ENCODE measurements around the gene ABLIM2. TPM values are rescaled to one million over a fixed set of nuclear protein-coding genes. Genes with fewer than 3 reads are reported as not detected.
"Not testable (repeated sequence)": the region's sequence is repeated elsewhere in the genome, so short reads cannot be mapped to it uniquely, and the experiment has no call there.

ABLIM2 gene
- total RNA-seq, 1 donor from 2014 or later = 11.3 TPM

DNA sequence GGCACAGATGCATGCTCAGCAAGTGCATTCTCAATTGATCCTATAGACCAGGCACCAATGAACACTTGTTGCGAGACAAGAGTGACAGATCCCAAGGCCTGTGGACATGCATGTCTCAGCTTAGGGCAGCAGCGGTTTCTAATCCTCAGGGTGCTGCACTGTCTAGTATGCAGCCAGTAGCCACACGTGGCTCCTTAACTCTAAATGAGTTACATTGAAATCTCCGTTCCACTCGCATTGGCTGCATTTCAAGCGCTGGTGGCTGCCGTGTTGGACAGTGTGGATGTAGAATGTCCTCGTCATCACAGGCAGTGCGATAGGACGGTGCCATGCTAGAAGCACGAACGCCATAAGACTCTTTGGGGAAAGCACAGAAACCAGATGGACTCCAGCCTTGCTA is 194.9 kb downstream of the ABLIM2 start:
- DNase-seq (ENCODE audit: low spot score) = no peak

GRCh38 chr4:7962609-7963508 is 195.8 kb downstream of the ABLIM2 start:
- DNase-seq (ENCODE audit: low spot score) = no peak

DNA sequence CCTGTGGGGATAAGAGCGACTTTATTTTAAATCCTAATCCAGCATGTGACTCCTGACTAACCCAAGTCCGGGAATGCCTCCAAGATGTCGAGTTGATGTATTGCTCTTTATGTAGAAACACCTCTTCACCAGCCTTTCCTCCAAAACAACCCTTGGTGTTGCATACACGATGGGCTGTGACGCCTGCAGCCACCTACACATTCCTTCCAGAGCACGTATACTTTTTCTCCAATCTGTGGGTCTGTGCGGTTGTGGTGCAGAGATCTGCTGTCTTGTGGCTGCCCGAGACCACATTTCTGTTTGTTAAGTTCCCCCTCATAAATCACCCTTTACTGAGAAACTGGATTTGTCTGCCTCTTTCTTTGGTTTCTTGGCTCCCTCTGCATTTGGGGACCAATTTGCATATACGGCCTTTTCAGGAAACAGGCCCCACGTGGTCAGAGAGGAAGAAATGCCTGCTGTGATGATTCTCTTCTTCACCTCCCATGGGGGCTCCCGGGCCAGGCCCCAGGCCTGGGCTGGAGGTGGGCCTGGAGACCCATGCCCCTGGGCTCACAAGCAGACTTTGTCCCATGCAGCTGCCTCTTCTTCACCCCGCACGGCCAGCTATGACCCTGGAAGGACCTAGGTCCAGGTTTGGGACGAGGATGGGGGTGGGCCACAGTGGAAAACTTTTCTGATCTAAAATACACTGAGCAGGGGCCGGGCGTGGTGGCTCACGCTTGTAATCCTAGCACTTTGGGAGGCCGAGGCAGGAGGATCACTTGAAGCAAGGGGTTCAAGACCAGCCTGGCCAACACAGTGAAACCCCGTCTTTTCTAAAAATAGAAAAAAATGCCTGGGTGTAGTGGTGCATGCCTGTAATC is 197.6 kb downstream of the ABLIM2 start:
- peak; percentile 55 for DNase-seq (ENCODE audit: low spot score)

GRCh38 chr4:7960017-7960789 is 198.4 kb downstream of the ABLIM2 start:
- DNase-seq (ENCODE audit: low spot score) = no peak

- no peak for DNase-seq (ENCODE audit: low spot score)
Measured at GRCh38 chr4:7959078-7959477, 199.5 kb downstream of the ABLIM2 start.

- no peak for DNase-seq (ENCODE audit: low spot score)
Measured at GRCh38 chr4:7956934-7957656, 201.5 kb downstream of the ABLIM2 start.

DNA sequence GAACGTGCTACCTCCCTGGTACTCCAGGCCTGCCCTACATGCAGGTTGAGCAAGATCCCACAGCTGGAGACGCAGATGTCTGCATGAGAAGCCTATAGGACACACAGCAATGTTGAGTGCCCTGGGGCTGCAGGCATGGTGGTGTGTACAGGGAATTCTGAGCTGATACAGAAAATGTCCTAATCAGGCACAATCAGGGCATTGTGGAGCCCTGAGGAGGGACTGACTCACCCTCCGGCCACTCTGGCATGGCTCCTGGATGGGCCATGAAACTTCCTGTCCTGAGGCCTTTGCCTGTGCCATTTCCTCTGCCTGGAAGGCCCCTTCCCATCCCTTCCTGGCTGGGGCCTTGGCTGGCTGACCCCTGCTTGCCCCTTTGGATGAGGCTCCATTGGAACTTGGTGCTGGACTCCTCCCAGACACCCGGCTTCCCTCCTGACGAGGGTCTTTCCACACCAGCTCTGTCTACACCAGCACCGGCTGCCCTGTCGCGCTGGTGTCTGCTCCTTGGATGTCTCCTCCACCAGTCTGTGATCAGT is 202.3 kb downstream of the ABLIM2 start:
- no peak for DNase-seq (ENCODE audit: low spot score)

- no peak for DNase-seq (ENCODE audit: low spot score)
Measured at GRCh38 chr4:7955393-7955792, 203.2 kb downstream of the ABLIM2 start.

- DNase-seq (ENCODE audit: low spot score) = no peak
Measured at GRCh38 chr4:7952615-7953014, 206.0 kb downstream of the ABLIM2 start.

GRCh38 chr4:7950301-7951092 is 208.1 kb downstream of the ABLIM2 start:
- DNase-seq (ENCODE audit: low spot score) = no peak

DNA sequence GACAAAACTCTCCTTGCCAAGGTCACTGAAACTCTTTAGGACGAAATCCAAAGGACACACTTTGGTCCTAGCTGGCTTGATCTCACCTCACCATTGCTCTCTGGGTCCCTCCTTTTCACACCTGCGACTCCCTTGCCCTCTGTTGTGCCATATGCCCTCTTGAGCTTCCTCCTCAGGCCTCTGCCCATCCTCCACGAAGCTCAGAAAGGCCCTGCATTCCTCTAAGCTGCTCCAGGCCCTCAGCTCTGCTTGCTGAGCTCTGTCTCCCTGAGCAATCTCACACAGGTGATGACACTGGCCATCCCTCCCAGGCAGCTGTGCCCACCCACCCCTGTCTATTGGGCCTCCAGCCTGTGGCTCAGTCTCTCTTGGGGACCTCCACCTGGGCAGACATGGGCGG is 208.9 kb downstream of the ABLIM2 start:
- no peak for DNase-seq (ENCODE audit: low spot score)

DNA sequence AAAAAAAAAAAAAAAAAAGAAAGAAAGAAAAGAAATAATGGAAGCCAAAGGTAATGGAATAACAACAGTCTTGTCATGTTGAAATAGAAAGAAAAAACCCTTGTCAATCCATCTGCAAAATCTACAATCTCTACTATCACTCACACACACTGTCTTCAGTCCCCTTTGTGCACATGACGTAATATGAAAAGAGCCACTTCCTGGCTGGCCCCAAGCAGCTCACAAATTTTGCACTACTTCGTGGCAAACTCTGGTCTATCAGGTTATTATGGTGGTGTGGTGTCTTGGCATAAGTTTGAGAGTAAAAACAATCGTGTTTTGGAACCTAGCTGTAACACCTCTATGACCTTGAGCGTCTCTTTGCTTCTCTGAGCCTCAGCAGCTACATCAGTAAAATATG is 210.7 kb downstream of the ABLIM2 start:
- DNase-seq (ENCODE audit: low spot score) = no peak

- no peak for DNase-seq (ENCODE audit: low spot score)
Measured at GRCh38 chr4:7945709-7946380, 212.8 kb downstream of the ABLIM2 start.

- DNase-seq (ENCODE audit: low spot score) = no peak
Measured at GRCh38 chr4:7944599-7945220, 213.9 kb downstream of the ABLIM2 start.

GRCh38 chr4:7943688-7944087 is 214.9 kb downstream of the ABLIM2 start:
- not testable (repeated sequence) for DNase-seq (ENCODE audit: low spot score)

GRCh38 chr4:7943211-7943610 is 215.4 kb downstream of the ABLIM2 start:
- DNase-seq (ENCODE audit: low spot score) = no peak

GRCh38 chr4:7941965-7942496 is 216.6 kb downstream of the ABLIM2 start:
- no peak for DNase-seq (ENCODE audit: low spot score)

DNA sequence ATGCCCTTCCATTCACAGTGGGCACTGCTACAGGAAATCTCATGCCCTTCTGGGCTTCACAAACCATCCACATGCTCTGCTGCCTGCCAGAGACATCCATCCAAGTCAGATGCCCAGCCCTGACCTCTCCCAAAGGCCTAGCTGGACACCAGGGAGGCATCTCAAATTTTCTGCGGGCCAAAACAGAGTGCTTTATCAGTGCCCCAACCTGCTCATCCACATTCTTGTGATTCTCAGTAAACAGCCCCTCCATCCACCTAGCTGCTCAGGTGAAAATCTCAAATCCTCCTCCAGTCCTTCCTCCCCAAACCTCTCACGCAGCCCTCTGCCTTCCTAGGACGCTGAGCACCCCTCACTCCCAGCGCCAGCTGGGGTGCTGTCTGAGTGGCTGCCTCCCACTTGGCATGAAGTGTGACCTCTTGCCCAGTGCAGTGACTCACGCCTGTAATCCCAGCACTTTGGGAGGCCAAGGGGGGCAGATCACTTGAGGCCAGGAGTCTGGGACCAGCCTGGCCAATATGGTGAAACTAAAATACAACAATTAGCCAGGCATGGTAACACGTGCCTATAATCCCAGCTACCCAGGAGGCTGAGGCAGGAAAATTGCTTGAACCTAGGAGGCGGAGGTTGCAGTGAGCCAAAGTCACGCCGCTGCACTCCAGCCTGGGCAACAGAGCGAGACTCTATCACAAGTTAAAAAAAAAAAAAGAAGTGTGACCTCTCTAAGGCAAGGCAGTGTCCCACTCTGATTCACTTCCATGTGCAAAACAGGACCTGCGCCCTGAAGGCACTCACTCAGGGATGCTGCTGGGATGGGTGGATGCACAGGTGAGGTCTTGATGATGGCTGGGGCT is 217.3 kb downstream of the ABLIM2 start:
- DNase-seq (ENCODE audit: low spot score) = no peak

Data from mucosa of gallbladder (tissue), 1 donor.